ENCODE measurements around the gene EPHA2.

Gene EPHA2

GRCh38 chr1:16195518-16195905, 39.6 kb upstream of the EPHA2 start:
- TF ChIP-seq, protein P1, sequence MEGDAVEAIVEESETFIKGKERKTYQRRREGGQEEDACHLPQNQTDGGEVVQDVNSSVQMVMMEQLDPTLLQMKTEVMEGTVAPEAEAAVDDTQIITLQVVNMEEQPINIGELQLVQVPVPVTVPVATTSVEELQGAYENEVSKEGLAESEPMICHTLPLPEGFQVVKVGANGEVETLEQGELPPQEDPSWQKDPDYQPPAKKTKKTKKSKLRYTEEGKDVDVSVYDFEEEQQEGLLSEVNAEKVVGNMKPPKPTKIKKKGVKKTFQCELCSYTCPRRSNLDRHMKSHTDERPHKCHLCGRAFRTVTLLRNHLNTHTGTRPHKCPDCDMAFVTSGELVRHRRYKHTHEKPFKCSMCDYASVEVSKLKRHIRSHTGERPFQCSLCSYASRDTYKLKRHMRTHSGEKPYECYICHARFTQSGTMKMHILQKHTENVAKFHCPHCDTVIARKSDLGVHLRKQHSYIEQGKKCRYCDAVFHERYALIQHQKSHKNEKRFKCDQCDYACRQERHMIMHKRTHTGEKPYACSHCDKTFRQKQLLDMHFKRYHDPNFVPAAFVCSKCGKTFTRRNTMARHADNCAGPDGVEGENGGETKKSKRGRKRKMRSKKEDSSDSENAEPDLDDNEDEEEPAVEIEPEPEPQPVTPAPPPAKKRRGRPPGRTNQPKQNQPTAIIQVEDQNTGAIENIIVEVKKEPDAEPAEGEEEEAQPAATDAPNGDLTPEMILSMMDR (IDR thresholded peaks at IDR 0.05) = no peak
- DNase-seq = no peak
- Mint-ChIP-seq H3K4me3 (no peak overlapping the region), H3K9me3 (no peaks in the 10 kb centered on the region), H3K4me1 (peaks cover 7% of the 10 kb centered on the region), H3K36me3 (ENCODE audit: low read depth) (no peaks in the 10 kb centered on the region), H3K27ac (no peak overlapping the region), H3K27me3 (ENCODE audit: low read depth, poor library complexity) (peaks cover 4% of the 10 kb centered on the region)

DNA sequence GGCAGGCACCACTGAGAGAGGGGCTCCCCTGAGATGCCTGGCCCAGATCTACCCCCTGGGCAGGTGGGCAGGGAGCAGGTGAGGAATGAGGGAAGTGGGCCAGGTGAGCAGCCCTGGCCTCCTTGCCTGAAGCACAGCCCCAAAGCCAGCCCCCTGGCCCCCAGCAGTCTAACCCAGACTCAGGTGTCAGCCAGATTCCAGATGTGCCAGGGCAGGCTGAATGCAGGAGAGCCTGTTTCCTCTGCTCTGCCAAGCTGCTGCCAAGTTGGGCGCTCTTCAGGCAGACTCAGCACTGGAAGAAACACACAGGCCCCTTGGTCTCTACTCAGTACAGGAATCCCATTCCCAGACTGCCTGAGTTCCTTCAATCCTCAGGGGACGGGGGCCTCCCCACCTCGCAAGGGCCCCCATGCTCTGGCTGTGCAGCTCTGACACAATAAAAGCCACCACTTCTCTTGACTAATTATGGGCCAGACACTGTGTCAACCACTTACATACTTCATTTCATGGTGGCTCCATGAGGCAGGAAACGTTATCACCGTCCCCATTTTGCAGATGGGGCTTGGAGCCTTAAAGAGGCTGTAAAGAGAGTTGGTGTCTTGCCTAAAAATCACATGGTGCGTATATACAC, 36.2 kb upstream of the EPHA2 start:
- no peak for DNase-seq
- no peaks in the 10 kb centered on the region for H3K36me3 Mint-ChIP-seq (ENCODE audit: low read depth)

GRCh38 chr1:16191309-16191708, 35.4 kb upstream of the EPHA2 start:
- TF ChIP-seq, protein P1 (IDR thresholded peaks at IDR 0.05) = no peak
- no peak overlapping the region for H3K27ac Mint-ChIP-seq
- H3K36me3 Mint-ChIP-seq (ENCODE audit: low read depth) = no peaks in the 10 kb centered on the region
- no peak overlapping the region for H3K4me3 Mint-ChIP-seq
- peaks cover 9% of the 10 kb centered on the region for H3K27me3 Mint-ChIP-seq (ENCODE audit: low read depth, poor library complexity)
- DNase-seq = no peak
- peaks cover 18% of the 10 kb centered on the region for H3K4me1 Mint-ChIP-seq
- no peaks in the 10 kb centered on the region for H3K9me3 Mint-ChIP-seq

More for the DNA sequence above, 36.2 kb upstream of the EPHA2 start:
- H3K4me3 Mint-ChIP-seq = no peak overlapping the region
- H3K9me3 Mint-ChIP-seq = no peaks in the 10 kb centered on the region
- H3K4me1 Mint-ChIP-seq = peaks cover 18% of the 10 kb centered on the region
- TF ChIP-seq, protein P1 (IDR thresholded peaks at IDR 0.05) = no peak
- H3K27ac Mint-ChIP-seq = no peak overlapping the region
- H3K27me3 Mint-ChIP-seq (ENCODE audit: low read depth, poor library complexity) = peaks cover 9% of the 10 kb centered on the region

DNA sequence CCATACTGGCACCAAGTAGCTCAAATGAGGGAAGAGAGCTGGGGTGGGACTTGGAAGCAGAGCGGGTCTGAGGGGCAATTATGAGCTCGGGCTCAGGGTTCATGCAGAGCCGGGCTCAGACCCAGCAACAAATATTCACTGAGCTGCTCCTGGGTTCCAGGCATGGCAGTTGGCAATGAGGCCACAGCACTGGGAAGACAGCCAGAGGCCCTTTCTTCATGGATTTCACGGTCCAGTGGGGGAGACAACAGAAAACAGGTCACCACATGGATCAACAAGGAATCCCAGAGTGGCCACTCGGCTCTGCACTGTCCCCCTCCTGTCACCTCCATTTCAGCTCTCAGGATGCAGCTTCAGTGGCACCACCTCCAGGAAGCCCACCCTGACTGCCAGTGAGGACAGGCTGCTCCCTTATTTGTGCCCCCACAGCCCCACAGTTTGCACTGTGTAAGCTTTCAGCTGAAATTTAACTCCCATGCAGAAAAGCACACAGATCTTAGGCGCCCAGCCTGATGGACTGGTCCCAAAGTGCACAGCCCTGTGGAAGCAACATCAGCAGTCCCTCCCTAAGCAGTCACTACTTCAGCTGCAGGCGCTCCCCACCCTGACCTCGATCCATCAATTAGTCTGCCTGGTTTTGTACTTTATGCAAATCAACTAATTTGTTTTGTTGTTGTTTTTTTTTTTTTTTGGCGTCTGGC, 34.2 kb upstream of the EPHA2 start:
- no peak for DNase-seq
- H3K4me1 Mint-ChIP-seq = peaks cover 18% of the 10 kb centered on the region
- H3K4me3 Mint-ChIP-seq = no peak overlapping the region
- TF ChIP-seq, protein P1 (IDR thresholded peaks at IDR 0.05) = no peak
- no peak overlapping the region for H3K27ac Mint-ChIP-seq
- H3K9me3 Mint-ChIP-seq = no peaks in the 10 kb centered on the region
- H3K36me3 Mint-ChIP-seq (ENCODE audit: low read depth) = no peaks in the 10 kb centered on the region
- peaks cover 9% of the 10 kb centered on the region for H3K27me3 Mint-ChIP-seq (ENCODE audit: low read depth, poor library complexity)

DNA sequence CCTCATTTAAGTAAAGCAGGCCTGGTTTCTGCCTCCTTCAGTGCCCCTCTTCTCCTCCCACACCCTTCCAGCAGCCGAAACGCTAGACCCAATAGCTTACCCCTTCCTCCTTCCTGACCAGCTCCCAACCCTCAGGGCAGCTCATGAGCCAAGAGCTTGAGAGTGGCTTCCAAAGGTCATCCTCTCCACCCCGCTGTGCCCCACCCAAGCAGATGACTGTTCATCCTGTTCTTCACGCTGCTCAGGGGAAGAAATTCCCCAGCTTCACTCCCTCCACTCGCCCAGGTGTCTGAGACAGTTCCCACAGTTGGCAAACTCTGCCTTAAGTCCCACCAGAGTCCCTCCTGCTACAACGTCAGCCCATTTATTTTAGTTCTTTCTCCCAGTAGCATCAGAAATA, 33.1 kb upstream of the EPHA2 start:
- DNase-seq = no peak
- Mint-ChIP-seq H3K4me1 (peaks cover 18% of the 10 kb centered on the region), H3K4me3 (no peak overlapping the region), H3K9me3 (no peaks in the 10 kb centered on the region), H3K27me3 (ENCODE audit: low read depth, poor library complexity) (peaks cover 5% of the 10 kb centered on the region), H3K36me3 (ENCODE audit: low read depth) (no peaks in the 10 kb centered on the region), H3K27ac (no peak overlapping the region)
- TF ChIP-seq, protein P1 (IDR thresholded peaks at IDR 0.05) = no peak

Data from nephron progenitor cell (in vitro differentiated cells).